ENCODE results near the gene ICE2. TPM values are rescaled to one million over a fixed set of nuclear protein-coding genes. Genes with fewer than 3 reads are reported as not detected.
A peak's percentile ranks its signal among the peaks of the same experiment; 100 is the strongest.
"Not testable (repeated sequence)": the region's sequence is repeated elsewhere in the genome, so short reads cannot be mapped to it uniquely, and the experiment has no call there.

ICE2 gene
- total RNA-seq, 1 donor from 2014 or later, result 22.9 TPM

DNA sequence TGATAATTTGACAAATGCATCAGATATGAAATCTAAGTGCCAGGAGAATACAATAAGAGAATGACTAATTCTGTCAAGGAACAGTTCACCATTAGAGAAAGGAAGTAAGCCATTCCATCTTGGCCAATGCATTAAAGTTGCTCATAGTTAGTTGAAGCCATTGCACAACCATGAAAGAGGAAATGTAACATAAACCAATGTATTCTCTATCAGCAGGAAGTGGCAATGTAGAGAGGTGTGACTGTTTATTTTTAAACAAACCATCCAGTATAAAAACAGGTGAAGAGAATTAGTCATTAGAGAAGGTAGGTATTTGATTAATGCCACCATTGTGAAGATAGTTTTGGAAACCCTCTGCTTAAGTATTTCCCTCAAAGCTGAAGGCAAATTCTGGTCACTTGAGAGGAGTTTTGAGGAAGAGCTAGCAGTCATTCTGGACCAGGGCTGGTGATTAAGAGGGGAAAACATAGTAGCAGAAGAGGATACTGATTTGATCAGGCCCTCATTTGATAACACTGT lies 70.4 kb downstream of the ICE2 start:
- H3K4me3 ChIP-seq, result no peak overlapping the region
- no peak for TF ChIP-seq CTCF (IDR thresholded peaks at IDR 0.05; ENCODE audit: borderline replicate concordance)

GRCh38 chr15:60407415-60407805 lies 71.5 kb downstream of the ICE2 start:
- intact Hi-C loops (cut with micrococcal nuclease), result no loop called here
- no peak for TF ChIP-seq CTCF (IDR thresholded peaks at IDR 0.05; ENCODE audit: borderline replicate concordance)
- H3K27ac ChIP-seq (replicated peaks), result peak overlapping the region; percentile 22

More for the DNA sequence above, 70.4 kb downstream of the ICE2 start:
- H3K9me3 ChIP-seq (replicated peaks), result no peaks in the 10 kb centered on the region
- H3K4me1 ChIP-seq, result peaks cover 15% of the 10 kb centered on the region
- no peaks in the 10 kb centered on the region for H3K27me3 ChIP-seq (ENCODE audit: low read depth)
- H3K27ac ChIP-seq (replicated peaks), result no peak overlapping the region
- intact Hi-C loops (cut with micrococcal nuclease), result no loop called here
- no peaks in the 10 kb centered on the region for H3K36me3 ChIP-seq
- no peak for DNase-seq

DNA sequence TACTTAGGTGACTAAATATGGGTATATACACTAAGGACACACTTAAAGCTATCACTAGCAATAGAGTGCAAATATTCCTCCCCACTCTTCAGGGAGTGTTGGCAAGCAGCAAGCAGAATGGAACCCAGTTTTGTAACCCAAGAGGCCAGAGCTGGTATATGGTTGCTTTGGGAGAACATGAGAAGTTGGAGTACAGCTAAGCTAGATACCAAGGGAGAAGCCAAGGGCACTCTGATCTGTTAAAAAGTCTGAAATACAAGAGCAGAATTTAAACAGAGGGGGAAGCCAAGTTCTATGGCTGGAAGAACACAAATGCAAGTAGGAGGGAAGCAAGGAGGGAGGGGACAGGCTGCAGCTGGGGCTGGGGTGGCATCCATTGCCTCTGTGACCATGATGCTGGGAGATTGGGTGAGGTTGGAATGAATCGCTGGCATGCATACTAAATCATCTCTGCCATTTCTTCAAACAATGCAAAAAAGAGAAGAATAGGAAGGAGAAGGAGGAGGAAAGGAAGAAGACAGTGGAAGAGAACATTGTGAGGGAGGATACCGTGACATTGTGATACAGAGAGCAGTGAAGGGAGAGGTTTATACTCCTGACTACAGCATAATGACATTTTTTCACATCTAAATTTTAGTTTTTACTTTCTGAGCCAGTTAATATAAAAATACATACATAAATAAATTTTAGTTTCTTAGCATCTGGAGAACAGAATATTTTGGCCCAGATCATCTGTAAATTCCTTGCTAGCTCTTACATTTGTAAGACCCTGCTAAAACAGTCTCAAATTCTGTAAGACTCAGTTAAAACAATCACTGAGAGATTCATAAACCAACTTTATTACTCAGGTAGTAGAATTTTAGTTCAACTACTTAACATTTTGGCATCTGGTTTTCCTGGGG lies 72.2 kb downstream of the ICE2 start:
- Histone ChIP-seq H3K27ac (replicated peaks) (peak overlapping the region; percentile 22), H3K9me3 (replicated peaks) (no peaks in the 10 kb centered on the region), H3K4me3 (no peak overlapping the region), H3K36me3 (no peaks in the 10 kb centered on the region), H3K27me3 (ENCODE audit: low read depth) (no peaks in the 10 kb centered on the region), H3K4me1 (peaks cover 14% of the 10 kb centered on the region)
- TF ChIP-seq CTCF (IDR thresholded peaks at IDR 0.05; ENCODE audit: borderline replicate concordance), result no peak
- intact Hi-C loops (cut with micrococcal nuclease), result no loop called here
- no peak for DNase-seq

More at GRCh38 chr15:60407415-60407805, 71.5 kb downstream of the ICE2 start:
- Histone ChIP-seq H3K4me3 (no peak overlapping the region), H3K36me3 (no peaks in the 10 kb centered on the region), H3K27me3 (ENCODE audit: low read depth) (no peaks in the 10 kb centered on the region), H3K9me3 (replicated peaks) (no peaks in the 10 kb centered on the region), H3K4me1 (peaks cover 14% of the 10 kb centered on the region)
- DNase-seq, result no peak

DNA sequence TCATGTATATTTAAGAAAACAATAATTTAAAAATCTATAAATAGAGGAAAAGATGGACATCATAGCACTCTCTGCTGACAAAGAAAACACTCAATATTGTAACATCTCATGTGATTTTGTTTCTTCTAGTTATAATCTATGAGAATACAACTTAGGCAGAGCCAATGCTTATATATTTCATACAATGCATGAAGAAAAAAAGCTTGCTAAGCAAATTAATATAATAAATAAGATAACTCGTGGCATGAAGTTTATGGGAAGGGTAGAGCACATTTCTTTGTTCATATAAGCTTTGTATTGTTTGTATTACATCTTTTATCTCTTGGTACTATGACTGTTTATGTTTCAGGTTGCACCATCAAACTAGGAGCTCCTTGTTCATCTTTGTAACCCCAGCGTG lies 73.5 kb downstream of the ICE2 start:
- no peak for DNase-seq
- Histone ChIP-seq H3K4me1 (peaks cover 14% of the 10 kb centered on the region), H3K36me3 (no peaks in the 10 kb centered on the region), H3K27ac (replicated peaks) (no peak overlapping the region), H3K9me3 (replicated peaks) (no peaks in the 10 kb centered on the region), H3K4me3 (no peak overlapping the region), H3K27me3 (ENCODE audit: low read depth) (no peaks in the 10 kb centered on the region)
- intact Hi-C loops (cut with micrococcal nuclease), result no loop called here
- no peak for TF ChIP-seq CTCF (IDR thresholded peaks at IDR 0.05; ENCODE audit: borderline replicate concordance)

GRCh38 chr15:60404351-60404750 lies 74.6 kb downstream of the ICE2 start:
- H3K36me3 ChIP-seq; H3K27me3 ChIP-seq (ENCODE audit: low read depth); H3K27ac ChIP-seq (replicated peaks); DNase-seq; H3K4me3 ChIP-seq; H3K9me3 ChIP-seq (replicated peaks); intact Hi-C loops (cut with micrococcal nuclease): not testable (repeated sequence)
- H3K4me1 ChIP-seq, result peaks cover 16% of the 10 kb centered on the region

GRCh38 chr15:60400944-60401343 lies 78.0 kb downstream of the ICE2 start:
- intact Hi-C loops (cut with micrococcal nuclease), result no loop called here
- no peaks in the 10 kb centered on the region for H3K27me3 ChIP-seq (ENCODE audit: low read depth)
- TF ChIP-seq CTCF (IDR thresholded peaks at IDR 0.05; ENCODE audit: borderline replicate concordance), result no peak
- peaks cover 6% of the 10 kb centered on the region for H3K36me3 ChIP-seq
- H3K4me1 ChIP-seq, result peaks cover 31% of the 10 kb centered on the region
- DNase-seq, result no peak
- no peak overlapping the region for H3K4me3 ChIP-seq
- H3K27ac ChIP-seq (replicated peaks), result no peak overlapping the region
- H3K9me3 ChIP-seq (replicated peaks), result no peaks in the 10 kb centered on the region
